ENCODE results near the gene PP2D1.
"Not testable (repeated sequence)": the region's sequence is repeated elsewhere in the genome, so short reads cannot be mapped to it uniquely, and the experiment has no call there.

PP2D1 gene

DNA sequence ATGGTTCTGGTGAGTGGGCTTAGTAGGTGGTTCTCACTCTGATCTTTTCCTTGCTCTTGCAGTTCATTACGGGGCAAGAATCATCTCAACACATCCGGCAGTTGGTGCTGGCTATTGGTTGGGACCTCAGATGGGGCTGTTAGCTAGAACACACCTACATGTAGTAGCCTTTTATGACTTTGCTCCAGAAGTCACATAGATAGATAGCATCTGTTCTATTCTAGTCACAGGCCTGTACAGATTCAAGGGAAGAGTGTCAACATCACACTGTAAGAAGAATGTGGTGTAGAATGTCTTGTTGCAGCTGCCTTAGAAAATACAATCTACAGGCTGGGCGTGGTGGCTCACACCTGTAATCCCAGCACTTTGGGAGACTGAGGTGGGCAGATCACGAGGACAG lies 50.1 kb downstream of the PP2D1 start:
- no peak overlapping the region for H3K27ac ChIP-seq
- TF ChIP-seq CTCF (IDR thresholded peaks at IDR 0.05) (no peak), ZFX (IDR thresholded peaks at IDR 0.05; ENCODE audit: borderline replicate concordance) (no peak)

GRCh38 chr3:19960696-19961095 lies 51.4 kb downstream of the PP2D1 start:
- no peak for TF ChIP-seq CTCF (IDR thresholded peaks at IDR 0.05)
- TF ChIP-seq ZFX (IDR thresholded peaks at IDR 0.05; ENCODE audit: borderline replicate concordance): no peak
- no peak overlapping the region for H3K27ac ChIP-seq

DNA sequence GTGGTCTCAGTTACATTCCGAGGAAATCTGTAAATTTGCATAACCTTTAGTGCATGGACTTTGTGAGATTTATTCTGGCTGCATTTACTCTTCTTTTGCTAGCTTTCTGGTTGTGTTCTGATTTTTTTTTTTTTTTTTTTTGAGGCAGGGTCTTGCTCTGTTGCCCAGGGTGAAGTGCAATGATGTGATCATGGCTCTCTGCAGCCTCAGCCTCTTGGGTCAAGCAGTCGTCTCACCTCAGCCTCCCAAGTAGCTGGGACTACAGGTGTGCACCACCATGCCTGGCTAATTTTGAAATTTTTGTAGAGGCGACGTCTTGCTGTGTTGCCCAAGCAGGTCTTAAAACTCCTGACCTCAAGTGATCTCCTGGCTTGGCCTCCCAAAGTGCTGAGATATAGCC lies 52.6 kb downstream of the PP2D1 start:
- TF ChIP-seq ZFX (IDR thresholded peaks at IDR 0.05; ENCODE audit: borderline replicate concordance) (no peak), CTCF (IDR thresholded peaks at IDR 0.05) (no peak)
- no peak overlapping the region for H3K27ac ChIP-seq

- not testable (repeated sequence) for H3K27ac ChIP-seq
Measured at GRCh38 chr3:19957354-19957753, 54.7 kb downstream of the PP2D1 start.

- TF ChIP-seq CTCF (IDR thresholded peaks at IDR 0.05): no peak
- TF ChIP-seq ZFX (IDR thresholded peaks at IDR 0.05; ENCODE audit: borderline replicate concordance): no peak
- no peak overlapping the region for H3K27ac ChIP-seq
Measured at GRCh38 chr3:19954676-19955075, 57.4 kb downstream of the PP2D1 start.

DNA sequence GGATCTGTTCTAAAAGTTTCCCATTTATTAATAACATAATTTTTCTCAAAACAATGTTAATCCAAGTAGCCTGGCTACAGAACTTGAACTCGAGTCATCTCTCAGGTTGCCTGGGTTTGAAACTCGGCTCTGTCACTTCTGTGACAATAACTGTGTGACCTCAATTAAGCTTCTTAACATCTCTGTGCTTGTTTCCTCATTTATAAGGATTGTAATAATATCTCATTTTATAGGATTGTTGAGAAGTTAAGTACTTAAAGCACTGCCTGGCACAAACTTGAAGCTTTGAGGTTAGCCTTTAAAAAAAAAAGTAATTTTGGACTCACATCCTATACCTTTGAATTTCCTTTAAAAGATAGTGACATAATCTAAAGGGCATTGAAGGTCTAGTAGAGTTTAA lies 61.7 kb downstream of the PP2D1 start:
- no peak for TF ChIP-seq CTCF (IDR thresholded peaks at IDR 0.05)
- TF ChIP-seq ZFX (IDR thresholded peaks at IDR 0.05; ENCODE audit: borderline replicate concordance): no peak
- no peak overlapping the region for H3K27ac ChIP-seq

DNA sequence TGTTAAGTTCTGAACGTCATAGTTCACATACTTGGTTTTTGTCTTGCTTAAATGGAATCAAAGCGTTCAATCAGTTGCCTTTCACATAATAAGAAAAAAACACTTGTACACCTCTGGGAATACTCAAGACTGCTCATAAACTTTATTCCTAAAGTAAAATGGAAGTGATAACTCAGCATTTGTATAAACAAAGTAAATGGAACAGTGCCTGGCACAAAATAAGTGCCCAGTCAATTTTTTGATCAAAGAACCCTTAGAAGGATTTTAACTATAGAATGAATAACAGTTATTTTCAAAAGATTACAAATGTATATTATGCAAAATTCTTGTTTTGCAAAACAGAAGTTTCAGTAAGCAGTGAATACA lies 63.9 kb downstream of the PP2D1 start:
- TF ChIP-seq CTCF (IDR thresholded peaks at IDR 0.05) (no peak), ZFX (IDR thresholded peaks at IDR 0.05; ENCODE audit: borderline replicate concordance) (no peak)

DNA sequence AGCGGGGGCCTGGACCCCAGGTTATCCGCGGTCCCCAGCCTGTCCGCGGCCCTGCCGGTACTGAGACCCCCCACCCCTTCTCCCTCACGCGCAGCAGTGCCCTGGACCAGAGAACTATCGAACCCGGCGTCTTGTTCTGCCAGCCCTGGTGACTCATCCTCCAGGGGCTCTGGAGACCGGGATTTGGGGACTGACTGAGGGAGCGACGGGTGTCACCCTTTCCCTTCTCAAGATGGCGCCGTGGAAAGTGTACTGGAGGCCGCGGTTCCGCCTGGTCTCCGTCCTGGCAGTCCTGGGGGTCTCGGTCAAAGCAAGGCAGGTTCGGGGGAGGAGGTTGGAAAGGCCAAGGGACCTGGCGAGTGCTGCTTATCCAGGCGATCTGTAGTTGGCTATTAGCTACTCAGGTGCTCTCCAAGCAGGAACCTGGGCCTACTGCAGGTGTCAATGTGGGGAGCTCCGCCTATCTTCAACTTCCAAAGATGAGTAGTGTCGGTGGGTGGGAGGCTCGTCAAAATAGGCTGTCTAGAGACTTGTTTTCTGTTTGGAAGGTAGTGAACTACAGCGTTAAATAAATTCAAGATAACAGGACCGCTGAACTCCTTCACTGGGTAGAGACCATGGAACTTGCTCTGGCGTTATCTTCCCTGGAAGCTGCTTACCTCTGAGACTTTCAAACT lies 64.4 kb downstream of the PP2D1 start:
- TF ChIP-seq CTCF (IDR thresholded peaks at IDR 0.05): no peak
- no peak for TF ChIP-seq ZFX (IDR thresholded peaks at IDR 0.05; ENCODE audit: borderline replicate concordance)
- peak overlapping the region; percentile 96 for H3K27ac ChIP-seq

More for the DNA sequence above, 63.9 kb downstream of the PP2D1 start:
- peak overlapping the region; percentile 96 for H3K27ac ChIP-seq
